Smooth muscle cell of the brain vasculature (primary cell): ENCODE measurements around the gene EPX.

Experiments used
- DNase-seq: peaks from one replicate; pipeline ENCODE4 v3.0.0-alpha.2; 2012; ENCODE audit warnings: low read depth, low spot score

Gene EPX

GRCh38 chr17:58228679-58229078 is 36.2 kb downstream of the EPX start:
- DNase-seq: no peak

- no peak for DNase-seq
Observed at GRCh38 chr17:58229384-58229783, 36.9 kb downstream of the EPX start.

DNA sequence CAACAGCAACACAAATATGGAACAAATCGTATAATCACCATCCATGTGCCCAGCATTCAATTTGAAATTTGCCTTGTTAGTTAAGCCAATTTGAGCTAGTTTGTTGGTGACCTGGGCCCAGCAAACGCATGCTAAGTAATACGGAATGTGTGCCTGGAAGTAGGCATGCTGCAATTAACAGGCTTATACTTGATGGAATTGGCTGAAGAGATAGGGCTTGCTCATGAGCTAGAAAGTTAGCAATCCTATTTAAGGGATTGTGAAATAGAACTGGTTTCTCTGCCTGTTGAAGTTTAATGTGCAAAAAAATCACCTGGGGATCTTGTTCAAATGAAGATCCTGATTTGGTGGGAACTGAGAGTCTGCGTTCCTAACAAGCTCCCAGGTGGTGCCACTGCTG is 37.4 kb downstream of the EPX start:
- DNase-seq: no peak

DNA sequence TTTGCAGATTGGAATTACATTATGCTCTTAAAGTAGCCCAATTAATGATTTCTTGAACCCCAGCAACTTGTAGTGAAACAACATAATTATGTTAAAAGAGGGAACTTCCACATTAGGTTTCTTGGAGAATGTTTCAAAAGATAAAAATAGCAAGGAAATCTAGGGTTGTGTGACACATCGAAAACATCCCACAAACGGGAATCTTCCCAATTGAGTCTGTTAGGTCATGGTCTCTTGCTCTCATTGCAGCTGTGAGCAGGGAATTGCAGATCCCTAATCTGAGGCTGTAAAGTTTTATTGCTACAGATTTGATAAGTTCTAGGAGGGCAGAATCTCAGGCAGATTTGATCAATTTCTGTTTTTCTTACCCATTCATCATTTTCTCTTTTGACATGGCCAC is 39.1 kb downstream of the EPX start:
- DNase-seq: no peak

- no peak for DNase-seq
Observed at GRCh38 chr17:58232707-58233156, 40.2 kb downstream of the EPX start.

GRCh38 chr17:58233543-58233942 is 41.0 kb downstream of the EPX start:
- DNase-seq: no peak

DNA sequence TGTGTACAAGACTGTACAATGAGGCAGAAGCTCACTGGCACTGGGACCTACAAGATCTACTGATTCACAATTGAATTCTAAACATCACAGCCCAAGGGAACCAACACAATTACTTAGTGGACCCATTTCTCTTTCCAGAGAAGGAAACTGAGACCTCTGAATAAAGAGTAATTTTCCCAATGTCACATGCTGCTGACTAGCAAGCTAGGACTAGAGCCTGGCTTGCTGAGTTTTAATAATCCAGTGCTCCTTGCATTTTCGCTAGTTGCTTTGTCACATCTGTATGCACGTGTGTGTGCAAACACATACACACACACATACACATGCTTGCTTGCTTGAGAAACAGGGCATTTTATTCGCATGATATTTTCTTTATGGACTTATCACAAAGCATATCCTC is 42.0 kb downstream of the EPX start:
- DNase-seq: no peak

DNA sequence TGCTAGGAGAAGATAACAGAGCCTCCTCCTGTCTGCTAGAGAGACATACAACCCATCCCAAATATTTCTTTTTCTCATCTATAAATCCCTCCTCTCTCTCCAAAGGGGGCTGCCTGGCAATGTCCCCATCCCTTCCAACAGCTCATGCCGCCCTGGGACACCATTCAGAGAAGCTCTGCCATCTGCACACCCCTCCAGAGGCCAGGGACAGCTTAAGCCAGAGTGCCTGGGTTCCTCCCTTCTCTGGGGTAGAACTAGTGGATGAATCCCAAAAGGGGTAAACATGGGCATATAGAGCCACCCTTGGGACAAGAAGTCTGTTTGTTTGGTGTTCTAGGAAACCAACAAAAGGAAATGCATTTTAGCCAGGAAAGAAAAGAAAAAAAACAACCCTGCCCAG is 43.3 kb downstream of the EPX start:
- DNase-seq: no peak

GRCh38 chr17:58236394-58236793 is 43.9 kb downstream of the EPX start:
- DNase-seq: no peak

GRCh38 chr17:58238147-58238634 is 45.7 kb downstream of the EPX start, which contains the start of gene LPO:
Gene LPO, plus strand, starts transcription at chr17:58238584. Its CDS starts 4,396 bp downstream, at chr17:58242980.
- DNase-seq: no peak

- no peak for DNase-seq
Observed at GRCh38 chr17:58239987-58240386, 47.5 kb downstream of the EPX start.

DNA sequence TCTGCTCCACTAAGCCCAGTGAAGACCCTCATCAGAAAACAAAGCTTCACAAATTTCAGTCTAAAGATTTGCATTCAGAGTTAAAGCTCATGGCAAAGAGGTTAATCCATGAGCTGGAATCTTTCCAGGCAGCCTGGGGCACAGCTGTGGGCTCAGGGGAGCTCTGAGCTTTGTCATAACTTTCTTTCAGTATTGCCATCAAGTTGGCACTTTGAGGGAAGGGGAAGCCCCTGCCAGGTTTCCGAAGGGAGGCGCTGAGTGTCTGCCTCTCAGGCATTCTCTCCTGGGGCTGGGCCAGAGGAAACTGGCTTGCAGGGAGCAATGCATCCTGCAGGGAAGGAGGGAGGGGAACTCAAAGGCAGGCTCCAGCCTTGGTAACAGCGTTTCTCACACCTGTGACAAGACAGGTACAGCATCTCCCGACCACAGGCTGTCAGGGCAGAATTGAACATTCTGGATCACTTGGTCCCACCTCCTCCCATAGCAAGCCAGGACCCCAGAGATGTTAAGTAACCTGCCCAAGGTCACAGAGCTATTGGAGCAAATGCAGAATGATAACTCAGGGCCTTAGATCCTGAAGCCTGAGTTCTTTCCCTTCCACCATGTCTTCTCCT is 49.8 kb downstream of the EPX start:
- no peak for DNase-seq

- no peak for DNase-seq
Observed at GRCh38 chr17:58244963-58245362, 52.4 kb downstream of the EPX start.

DNA sequence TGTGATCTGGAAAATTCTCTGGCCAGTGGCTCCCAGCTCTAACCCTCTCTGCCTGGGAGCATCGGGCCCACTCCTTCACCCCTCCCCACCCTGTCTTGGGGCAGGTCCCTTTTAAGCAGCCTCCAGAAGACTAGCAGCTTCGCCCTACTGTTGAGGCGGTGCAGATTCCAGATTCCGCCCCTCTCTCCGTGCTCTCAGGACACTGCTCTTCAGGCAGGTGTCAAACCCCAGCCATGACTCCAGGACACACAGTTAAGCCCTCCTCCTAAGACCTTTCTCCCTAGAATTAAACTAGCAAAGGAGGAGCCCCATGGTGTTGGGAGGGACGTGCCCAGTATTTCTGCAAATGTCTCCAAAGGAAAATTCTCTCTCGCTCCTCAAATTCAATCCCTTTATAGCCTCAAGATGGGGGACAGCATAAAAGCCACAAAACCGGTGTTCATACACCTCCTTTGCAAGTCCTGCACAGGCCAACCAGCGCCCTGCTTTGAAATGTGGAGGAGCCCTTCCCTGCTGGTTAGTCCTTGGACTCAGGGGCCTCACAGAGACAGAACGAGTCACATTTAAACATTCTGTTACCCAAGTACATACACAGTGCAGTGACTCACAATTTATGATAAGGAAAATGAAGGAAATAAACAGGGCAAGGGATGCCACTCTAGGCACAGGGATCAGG is 53.0 kb downstream of the EPX start:
- DNase-seq: no peak

DNA sequence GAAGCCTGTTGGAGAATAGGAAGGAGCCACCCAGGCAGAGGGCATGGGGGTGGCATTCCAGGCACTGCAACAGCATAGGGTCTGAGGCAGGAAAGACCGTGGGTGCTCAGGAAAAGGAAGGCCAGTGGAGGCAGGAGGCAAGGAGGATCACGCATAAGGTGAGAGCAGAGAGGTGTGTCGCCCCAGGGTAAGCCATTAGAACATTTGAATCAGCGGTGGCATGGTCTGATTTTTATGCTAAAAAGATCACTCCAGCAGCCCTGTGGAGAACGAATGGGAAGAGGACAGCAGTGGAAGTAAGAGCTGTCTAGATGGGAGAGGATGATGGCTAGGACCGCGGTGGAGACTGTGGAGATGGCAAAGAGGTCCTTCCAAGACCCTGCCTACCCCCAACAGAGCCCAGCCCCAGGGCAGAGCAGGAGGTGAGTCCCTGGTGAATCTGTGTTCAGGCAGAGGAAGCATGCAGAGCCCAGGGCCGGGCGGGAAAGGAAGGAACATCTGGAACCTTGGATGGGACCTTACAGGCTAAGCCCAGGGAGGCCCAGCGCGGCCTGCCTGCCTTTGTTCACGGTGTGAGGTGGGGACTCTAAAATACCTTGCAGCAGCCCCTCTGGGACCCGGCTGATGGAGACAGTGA is 53.7 kb downstream of the EPX start:
- no peak for DNase-seq

DNA sequence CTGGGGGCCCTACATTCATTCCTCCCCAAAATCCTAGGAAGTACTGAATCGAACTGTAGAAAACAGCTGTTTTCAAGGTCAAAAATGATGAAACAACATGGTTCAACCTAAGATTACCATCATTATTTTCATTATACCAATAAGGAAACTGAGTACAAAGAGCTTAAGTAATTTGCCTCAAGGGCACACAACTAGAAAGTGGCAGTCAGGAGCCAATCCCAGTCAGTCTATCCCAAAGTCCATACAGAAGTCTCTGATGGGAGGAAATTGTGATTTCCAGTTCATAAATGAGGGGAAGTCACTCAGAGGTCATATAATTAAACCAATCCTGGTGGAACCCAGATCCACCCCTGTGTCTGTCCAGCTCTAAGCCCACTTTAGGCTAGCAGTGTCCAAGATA is 54.3 kb downstream of the EPX start:
- no peak for DNase-seq

DNA sequence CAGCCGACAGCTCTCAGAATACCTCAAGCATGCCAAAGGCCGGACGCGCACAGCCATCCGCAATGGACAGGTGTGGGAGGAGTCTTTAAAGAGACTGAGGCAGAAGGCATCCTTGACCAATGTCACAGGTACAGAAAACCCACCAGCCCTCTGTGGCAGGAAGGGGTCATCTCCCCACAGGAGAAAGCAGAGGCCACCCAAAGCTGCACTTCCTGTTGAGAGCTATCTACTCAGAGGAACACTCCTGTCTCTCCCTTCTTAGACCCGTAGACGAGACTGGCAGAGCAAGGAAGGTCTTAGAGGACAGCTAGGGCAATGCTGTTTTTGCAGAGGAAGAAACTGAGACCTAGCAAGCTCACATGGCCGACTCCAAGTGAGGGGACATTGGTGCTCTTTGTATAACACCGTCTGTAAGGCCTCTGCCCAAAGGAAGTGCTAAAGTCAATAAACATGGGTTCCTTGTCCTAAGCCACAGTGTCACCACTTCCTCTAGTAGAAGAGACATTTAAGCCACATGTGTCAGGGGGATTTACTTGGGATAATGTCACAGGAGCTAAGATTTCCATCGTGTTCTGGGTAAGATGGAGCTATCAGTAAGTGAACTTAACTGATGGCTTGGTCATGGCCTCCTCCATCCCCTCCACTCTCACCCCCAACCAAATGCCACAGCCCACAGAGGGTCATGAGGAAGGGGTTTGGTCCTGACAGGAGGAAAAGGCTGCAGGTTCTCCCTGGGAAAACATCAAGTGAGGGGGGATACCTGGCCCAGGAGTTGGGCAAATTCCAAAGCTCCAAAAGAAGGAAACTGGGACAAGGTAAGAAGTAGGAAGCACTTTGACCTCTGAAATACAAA is 55.2 kb downstream of the EPX start:
- DNase-seq: no peak

GRCh38 chr17:58248955-58249269 is 56.4 kb downstream of the EPX start:
- DNase-seq: no peak

DNA sequence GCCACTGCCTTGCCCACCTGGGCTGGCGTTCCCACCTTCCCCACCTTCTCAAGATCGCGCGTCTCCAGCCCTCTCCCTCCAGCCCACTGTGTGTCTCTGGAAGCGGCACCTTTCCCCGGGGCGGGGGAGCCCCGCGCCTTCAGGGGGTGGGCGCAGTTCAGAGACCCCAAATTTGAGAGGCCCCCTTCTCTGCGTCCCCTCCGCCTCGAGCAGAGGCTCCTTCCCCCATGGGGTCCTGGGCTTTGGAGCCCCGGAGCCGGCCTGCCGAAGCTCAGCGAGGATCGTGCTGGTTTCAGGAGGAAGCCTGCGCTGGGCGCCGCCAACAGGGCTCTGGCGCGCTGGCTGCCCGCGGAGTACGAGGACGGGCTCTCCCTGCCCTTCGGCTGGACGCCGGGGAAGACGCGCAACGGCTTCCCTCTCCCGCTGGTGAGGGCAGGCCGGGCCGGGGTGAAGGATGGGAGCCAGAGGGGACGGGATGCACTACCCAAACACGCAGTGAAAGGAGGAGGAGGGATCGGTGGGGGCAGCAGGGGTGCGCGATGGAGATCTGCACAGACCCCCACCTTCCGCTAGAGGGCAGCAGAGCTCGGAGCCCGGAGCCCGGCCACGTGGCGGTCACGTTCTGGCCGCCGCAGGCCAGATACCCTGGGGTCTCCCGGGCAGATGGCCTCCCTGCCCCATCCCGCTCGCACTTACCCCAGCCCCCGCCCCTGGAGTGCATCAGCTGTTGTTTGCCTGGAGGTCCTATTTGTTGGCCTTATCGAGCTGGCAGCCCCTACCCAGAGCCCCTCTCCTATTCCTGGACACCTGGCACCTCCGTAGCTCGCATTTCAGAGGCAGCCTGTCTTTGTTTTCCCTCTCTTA is 57.0 kb downstream of the EPX start:
- peak; percentile 20 for DNase-seq

- no peak for DNase-seq
Observed at GRCh38 chr17:58250344-58251011, 58.0 kb downstream of the EPX start.

- no peak for DNase-seq
Observed at GRCh38 chr17:58252141-58252540, 59.6 kb downstream of the EPX start.
